ENCODE measurements around the gene MTMR8.

The MTMR8 gene

DNA sequence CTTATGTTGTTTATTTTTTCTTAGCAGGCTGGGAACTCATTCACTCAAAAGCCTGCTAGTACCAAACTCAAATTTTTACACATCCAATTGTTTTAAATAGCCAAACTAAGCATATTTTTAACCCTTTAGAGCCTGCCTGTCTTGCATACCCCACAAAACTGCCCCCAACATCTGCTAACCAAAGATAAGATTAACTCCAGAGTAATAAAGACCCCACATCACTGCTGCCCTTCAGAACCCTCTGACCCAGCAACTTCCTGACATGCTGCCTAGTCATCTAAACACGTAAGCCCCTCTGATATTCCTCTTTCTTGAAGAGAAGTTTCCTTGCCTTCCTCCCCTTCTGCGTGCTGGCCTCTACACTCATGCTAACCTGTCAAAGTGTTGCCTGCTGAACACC is 104.1 kb downstream of the MTMR8 start:
- no peak for DNase-seq

DNA sequence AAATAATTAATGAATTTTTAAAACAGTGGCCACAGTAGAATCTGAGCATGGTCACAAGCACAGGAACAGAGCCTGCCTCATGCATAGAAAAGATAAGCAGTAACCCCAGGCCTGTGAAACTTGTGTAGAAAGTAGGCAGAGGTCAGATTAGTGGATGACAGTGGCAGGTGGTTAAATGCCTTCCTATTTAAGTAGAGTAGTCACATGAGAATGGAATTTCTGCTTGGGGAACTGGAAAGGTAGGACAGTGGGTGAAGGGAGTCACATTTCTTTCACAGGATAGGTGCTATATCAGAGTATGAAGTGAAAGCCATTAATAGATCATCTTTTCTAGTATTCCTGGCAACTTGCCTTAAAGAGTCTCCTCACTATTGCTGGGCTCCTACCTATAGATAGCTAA is 130.0 kb downstream of the MTMR8 start:
- no peak for DNase-seq

DNA sequence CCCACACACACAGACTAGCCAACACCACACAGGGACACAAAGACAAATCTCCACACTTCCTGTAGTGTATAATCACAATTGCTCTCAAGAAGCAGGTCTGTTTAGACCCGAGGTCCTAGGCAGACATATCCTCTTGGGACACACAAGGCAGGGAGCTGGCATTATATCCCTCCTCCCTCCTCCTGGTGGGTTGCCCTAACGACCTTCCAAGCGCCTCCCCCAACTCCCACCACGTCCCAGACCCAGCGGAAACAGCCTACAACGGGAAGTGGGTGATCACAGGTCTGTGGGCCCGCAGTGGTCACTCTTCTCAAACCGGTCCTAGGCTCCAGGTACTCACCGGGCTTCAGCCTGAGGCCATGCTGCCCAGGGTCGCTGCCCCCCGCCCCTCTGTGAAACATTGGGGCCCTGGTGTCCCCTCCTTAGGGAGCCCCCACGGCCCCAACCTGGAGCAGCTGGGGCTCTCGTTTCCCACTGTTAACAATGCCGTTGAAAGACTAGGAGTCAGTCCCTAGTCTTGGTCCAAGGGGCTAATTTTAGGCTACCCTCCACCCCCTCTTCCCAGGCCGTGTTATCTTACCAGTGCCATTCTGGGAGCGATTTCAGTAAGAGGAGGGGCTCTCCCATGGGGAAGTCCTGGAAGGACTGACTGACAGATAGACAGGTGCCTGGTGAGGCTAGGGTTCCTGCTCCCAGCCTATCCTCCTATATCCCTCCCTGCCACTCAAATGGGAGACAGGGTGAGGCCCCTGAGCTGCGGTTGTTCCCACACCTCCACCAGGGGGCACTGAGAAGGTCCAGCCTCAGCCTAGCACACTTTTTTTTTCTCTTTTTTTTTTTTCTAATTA is 164.9 kb downstream of the MTMR8 start, which contains the start of gene ASB12:
Gene ASB12, minus strand, starts transcription at position 485 of the 848 bp plus-strand sequence. CDS start 4,957 bp downstream, outside the sequence.
- no peak for DNase-seq

DNA sequence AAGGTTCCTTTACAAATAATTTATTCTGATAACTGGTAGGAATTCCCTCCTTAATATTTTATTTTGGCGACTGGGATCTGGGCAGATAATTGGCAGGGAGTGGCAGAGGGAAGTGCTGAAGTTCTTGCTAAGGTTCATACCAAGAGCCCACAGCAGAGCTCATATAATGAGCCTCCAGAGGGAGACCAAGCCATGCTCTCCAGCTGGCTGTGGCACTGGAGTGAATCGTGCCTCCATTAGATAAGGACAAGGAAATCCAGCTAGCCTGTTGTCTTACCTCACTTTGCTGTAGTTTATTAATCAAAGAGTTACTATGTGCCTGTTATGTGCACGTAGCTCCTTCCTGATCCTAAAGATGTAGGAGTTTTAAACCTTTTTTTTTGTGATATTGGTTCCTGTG is 166.1 kb downstream of the MTMR8 start:
- DNase-seq = no peak
